Measurements from ENCODE around the gene PSAP. TPM values are rescaled to one million over a fixed set of nuclear protein-coding genes. Genes with fewer than 3 reads are reported as not detected.

Gene PSAP
- total and polyA plus RNA-seq, 2 experiments from 2014 or later: 151 to 391 TPM

GRCh38 chr10:71816421-71816851, 34.6 kb downstream of the PSAP start:
- TF ChIP-seq REST (IDR thresholded peaks at IDR 0.05; ENCODE audit: unreplicated experiment) (no peak), EZH2 (IDR thresholded peaks at IDR 0.05; ENCODE audit: low read depth, unreplicated experiment) (no peak), POLR2AphosphoS5 (IDR thresholded peaks at IDR 0.05; ENCODE audit: low read depth) (no peak), CREB1 (CRISPR knock-in tag; IDR thresholded peaks at IDR 0.05; ENCODE audit: low read depth) (no peak), EZH2phosphoT487 (IDR thresholded peaks at IDR 0.05; ENCODE audit: unreplicated experiment) (no peak), STAT1 (IDR thresholded peaks at IDR 0.05; ENCODE audit: unreplicated experiment) (no peak), ZNF114 (CRISPR knock-in tag; IDR thresholded peaks at IDR 0.05) (no peak), ZNF331 (CRISPR knock-in tag; IDR thresholded peaks at IDR 0.05; ENCODE audit: low read depth) (no peak), JUNB (IDR thresholded peaks at IDR 0.05; ENCODE audit: unreplicated experiment) (no peak), NANOG (IDR thresholded peaks at IDR 0.05; ENCODE audit: borderline replicate concordance) (no peak)
- TF ChIP-seq, protein P1, sequence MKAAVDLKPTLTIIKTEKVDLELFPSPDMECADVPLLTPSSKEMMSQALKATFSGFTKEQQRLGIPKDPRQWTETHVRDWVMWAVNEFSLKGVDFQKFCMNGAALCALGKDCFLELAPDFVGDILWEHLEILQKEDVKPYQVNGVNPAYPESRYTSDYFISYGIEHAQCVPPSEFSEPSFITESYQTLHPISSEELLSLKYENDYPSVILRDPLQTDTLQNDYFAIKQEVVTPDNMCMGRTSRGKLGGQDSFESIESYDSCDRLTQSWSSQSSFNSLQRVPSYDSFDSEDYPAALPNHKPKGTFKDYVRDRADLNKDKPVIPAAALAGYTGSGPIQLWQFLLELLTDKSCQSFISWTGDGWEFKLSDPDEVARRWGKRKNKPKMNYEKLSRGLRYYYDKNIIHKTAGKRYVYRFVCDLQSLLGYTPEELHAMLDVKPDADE (IDR thresholded peaks at IDR 0.05): no peak
- TF ChIP-seq, protein P2, sequence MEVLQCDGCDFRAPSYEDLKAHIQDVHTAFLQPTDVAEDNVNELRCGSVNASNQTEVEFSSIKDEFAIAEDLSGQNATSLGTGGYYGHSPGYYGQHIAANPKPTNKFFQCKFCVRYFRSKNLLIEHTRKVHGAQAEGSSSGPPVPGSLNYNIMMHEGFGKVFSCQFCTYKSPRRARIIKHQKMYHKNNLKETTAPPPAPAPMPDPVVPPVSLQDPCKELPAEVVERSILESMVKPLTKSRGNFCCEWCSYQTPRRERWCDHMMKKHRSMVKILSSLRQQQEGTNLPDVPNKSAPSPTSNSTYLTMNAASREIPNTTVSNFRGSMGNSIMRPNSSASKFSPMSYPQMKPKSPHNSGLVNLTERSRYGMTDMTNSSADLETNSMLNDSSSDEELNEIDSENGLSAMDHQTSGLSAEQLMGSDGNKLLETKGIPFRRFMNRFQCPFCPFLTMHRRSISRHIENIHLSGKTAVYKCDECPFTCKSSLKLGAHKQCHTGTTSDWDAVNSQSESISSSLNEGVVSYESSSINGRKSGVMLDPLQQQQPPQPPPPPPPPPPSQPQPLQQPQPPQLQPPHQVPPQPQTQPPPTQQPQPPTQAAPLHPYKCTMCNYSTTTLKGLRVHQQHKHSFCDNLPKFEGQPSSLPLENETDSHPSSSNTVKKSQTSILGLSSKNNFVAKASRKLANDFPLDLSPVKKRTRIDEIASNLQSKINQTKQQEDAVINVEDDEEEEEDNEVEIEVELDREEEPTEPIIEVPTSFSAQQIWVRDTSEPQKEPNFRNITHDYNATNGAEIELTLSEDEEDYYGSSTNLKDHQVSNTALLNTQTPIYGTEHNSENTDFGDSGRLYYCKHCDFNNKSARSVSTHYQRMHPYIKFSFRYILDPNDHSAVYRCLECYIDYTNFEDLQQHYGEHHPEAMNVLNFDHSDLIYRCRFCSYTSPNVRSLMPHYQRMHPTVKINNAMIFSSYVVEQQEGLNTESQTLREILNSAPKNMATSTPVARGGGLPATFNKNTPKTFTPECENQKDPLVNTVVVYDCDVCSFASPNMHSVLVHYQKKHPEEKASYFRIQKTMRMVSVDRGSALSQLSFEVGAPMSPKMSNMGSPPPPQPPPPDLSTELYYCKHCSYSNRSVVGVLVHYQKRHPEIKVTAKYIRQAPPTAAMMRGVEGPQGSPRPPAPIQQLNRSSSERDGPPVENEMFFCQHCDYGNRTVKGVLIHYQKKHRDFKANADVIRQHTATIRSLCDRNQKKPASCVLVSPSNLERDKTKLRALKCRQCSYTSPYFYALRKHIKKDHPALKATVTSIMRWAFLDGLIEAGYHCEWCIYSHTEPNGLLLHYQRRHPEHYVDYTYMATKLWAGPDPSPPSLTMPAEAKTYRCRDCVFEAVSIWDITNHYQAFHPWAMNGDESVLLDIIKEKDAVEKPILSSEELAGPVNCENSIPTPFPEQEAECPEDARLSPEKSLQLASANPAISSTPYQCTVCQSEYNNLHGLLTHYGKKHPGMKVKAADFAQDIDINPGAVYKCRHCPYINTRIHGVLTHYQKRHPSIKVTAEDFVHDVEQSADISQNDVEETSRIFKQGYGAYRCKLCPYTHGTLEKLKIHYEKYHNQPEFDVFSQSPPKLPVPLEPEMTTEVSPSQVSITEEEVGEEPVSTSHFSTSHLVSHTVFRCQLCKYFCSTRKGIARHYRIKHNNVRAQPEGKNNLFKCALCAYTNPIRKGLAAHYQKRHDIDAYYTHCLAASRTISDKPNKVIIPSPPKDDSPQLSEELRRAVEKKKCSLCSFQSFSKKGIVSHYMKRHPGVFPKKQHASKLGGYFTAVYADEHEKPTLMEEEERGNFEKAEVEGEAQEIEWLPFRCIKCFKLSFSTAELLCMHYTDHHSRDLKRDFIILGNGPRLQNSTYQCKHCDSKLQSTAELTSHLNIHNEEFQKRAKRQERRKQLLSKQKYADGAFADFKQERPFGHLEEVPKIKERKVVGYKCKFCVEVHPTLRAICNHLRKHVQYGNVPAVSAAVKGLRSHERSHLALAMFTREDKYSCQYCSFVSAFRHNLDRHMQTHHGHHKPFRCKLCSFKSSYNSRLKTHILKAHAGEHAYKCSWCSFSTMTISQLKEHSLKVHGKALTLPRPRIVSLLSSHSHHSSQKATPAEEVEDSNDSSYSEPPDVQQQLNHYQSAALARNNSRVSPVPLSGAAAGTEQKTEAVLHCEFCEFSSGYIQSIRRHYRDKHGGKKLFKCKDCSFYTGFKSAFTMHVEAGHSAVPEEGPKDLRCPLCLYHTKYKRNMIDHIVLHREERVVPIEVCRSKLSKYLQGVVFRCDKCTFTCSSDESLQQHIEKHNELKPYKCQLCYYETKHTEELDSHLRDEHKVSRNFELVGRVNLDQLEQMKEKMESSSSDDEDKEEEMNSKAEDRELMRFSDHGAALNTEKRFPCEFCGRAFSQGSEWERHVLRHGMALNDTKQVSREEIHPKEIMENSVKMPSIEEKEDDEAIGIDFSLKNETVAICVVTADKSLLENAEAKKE (CRISPR knock-in tag; IDR thresholded peaks at IDR 0.05): no peak
- TF ChIP-seq, protein P3, sequence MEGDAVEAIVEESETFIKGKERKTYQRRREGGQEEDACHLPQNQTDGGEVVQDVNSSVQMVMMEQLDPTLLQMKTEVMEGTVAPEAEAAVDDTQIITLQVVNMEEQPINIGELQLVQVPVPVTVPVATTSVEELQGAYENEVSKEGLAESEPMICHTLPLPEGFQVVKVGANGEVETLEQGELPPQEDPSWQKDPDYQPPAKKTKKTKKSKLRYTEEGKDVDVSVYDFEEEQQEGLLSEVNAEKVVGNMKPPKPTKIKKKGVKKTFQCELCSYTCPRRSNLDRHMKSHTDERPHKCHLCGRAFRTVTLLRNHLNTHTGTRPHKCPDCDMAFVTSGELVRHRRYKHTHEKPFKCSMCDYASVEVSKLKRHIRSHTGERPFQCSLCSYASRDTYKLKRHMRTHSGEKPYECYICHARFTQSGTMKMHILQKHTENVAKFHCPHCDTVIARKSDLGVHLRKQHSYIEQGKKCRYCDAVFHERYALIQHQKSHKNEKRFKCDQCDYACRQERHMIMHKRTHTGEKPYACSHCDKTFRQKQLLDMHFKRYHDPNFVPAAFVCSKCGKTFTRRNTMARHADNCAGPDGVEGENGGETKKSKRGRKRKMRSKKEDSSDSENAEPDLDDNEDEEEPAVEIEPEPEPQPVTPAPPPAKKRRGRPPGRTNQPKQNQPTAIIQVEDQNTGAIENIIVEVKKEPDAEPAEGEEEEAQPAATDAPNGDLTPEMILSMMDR (conservative IDR thresholded peaks at IDR 0.05; ENCODE audit: low read depth in 2 of 2): no peak
- Histone ChIP-seq H3K79me2 (replicated peaks; ENCODE audit: insufficient read depth) (no peaks in the 10 kb centered on the region), H3K4me1 (ENCODE audit: insufficient read depth) (no peaks in the 10 kb centered on the region), H3K36me3 (ENCODE audit: insufficient read depth) (peaks cover 40% of the 10 kb centered on the region), H3K27me3 (ENCODE audit: insufficient read depth) (no peaks in the 10 kb centered on the region), H3K4me3 (no peak overlapping the region), H3K4me2 (no peak overlapping the region), H3K27ac (ENCODE audit: low read depth) (no peak overlapping the region), H4K20me1 (replicated peaks; ENCODE audit: insufficient read depth) (no peaks in the 10 kb centered on the region; the same call in 1 of the 2 replicates), H3K9me2 (ENCODE audit: insufficient read depth) (no peaks in the 10 kb centered on the region), H3F3A (replicated peaks; ENCODE audit: low read depth) (no peaks in the 10 kb centered on the region), H2AFZ (no peak overlapping the region)
- no peak overlapping the region for H3K4me3 Mint-ChIP-seq
- peaks cover 65% of the 10 kb centered on the region for H3K36me3 Mint-ChIP-seq (ENCODE audit: low read depth)
- peaks cover 6% of the 10 kb centered on the region for H3K27me3 Mint-ChIP-seq (ENCODE audit: insufficient read depth, low read depth, poor library complexity)
- DNase-seq (ENCODE audit: low spot score): no peak
- no peak overlapping the region for H3K27ac Mint-ChIP-seq
- peaks cover 2% of the 10 kb centered on the region; the same call in 2 of the 3 replicates for H3K4me1 Mint-ChIP-seq
- no peaks in the 10 kb centered on the region; the same call in 2 of the 3 replicates for H3K9me3 Mint-ChIP-seq
- ATAC-seq: no peak
